Measurements from ENCODE around the gene PIBF1. TPM values are rescaled to one million over a fixed set of nuclear protein-coding genes. Genes with fewer than 3 reads are reported as not detected.

Gene PIBF1
- total and polyA plus RNA-seq, 10 of the 15 experiments (the other 5 are each of a cell fraction or from before 2014, with no cell fraction given) = 6.4 to 24.5 (median 11.1) TPM

DNA sequence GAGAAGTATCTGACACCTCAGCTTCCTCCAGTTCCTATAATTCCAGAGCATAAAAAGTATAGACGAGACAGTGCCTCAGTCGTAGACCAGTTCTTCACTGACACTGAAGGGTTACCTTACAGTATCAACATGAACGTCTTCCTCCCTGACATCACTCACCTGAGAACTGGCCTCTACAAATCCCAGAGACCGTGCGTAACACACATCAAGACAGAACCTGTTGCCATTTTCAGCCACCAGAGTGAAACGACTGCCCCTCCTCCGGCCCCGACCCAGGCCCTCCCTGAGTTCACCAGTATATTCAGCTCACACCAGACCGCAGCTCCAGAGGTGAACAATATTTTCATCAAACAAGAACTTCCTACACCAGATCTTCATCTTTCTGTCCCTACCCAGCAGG is 279.9 kb downstream of the PIBF1 start:
- RAD21 ChIA-PET (ENCODE audit: unreplicated experiment) = no interaction called here
- no peaks in the 10 kb centered on the region for H3K9me3 ChIP-seq (replicated peaks; ENCODE audit: control insufficient read depth, insufficient read depth, low read length)
- no peak for ATAC-seq
- H3K27me3 ChIP-seq (replicated peaks in 1 of 2; ENCODE audit: control insufficient read depth in 2 of 2, insufficient read depth in 2 of 2, low read length in 1 of 2) = peaks cover 0 to 4% of the 10 kb centered on the region in 2 experiments; a peak in 2 of 4 replicates
- no TSS peak for BruUV-seq (replicated peaks)
- 81% methylated on average over 9 of the region's 9 CpGs for WGBS (ENCODE audit: insufficient coverage, insufficient replicate concordance, low lambda C conversion rate, missing lambda C conversion rate)
- no peak overlapping the region for H2AFZ ChIP-seq (ENCODE audit: control insufficient read depth, low read depth, low read length)
- no peak for TF ChIP-seq DPF2 (IDR thresholded peaks at IDR 0.05)
- no peak for TF ChIP-seq KAT2A (conservative IDR thresholded peaks at IDR 0.05; ENCODE audit: control insufficient read depth, low read depth, low read length)
- no peak for TF ChIP-seq HDAC2 (IDR thresholded peaks at IDR 0.05)
- TF ChIP-seq ASH2L (IDR thresholded peaks at IDR 0.05; ENCODE audit: borderline replicate concordance, low read depth) = no peak
- TF ChIP-seq WRNIP1 (IDR thresholded peaks at IDR 0.05; ENCODE audit: borderline replicate concordance, low read depth, low read length) = no peak
- H4K20me1 ChIP-seq (ENCODE audit: control insufficient read depth, insufficient read depth) = no peaks in the 10 kb centered on the region
- no peaks in the 10 kb centered on the region for H3K79me2 ChIP-seq (ENCODE audit: control insufficient read depth, insufficient read depth, low read length)
- H3K27ac ChIP-seq (ENCODE audit: control insufficient read depth, insufficient read depth) = no peak overlapping the region
- SMC1A ChIA-PET (ENCODE audit: uncharacterized antibody, unreplicated experiment) = no interaction called here
- no peaks in the 10 kb centered on the region for H3K36me3 ChIP-seq (ENCODE audit: control insufficient read depth in 2 of 2, insufficient read depth in 2 of 2, low read length in 1 of 2)
- no peak overlapping the region for H3K4me2 ChIP-seq (ENCODE audit: control insufficient read depth, insufficient read depth)
- no peak for DNase-seq (ENCODE audit: low read depth, low spot score)
- H3K9ac ChIP-seq (ENCODE audit: control insufficient read depth, insufficient read depth, low read length) = no peak overlapping the region
- in situ Hi-C loops (cut with MboI) = no loop called here
- intact Hi-C loops (cut with micrococcal nuclease; ENCODE audit: unreplicated experiment) = no loop called here
- H3K4me3 ChIP-seq = no peak overlapping the region
- no peak for FAIRE-seq
- H3K4me1 ChIP-seq (ENCODE audit: control insufficient read depth, insufficient read depth, low read length) = peaks cover 3% of the 10 kb centered on the region; the same call in 1 of the 2 replicates
- POLR2A ChIA-PET = no interaction called here
- CTCF ChIA-PET = no interaction called here

DNA sequence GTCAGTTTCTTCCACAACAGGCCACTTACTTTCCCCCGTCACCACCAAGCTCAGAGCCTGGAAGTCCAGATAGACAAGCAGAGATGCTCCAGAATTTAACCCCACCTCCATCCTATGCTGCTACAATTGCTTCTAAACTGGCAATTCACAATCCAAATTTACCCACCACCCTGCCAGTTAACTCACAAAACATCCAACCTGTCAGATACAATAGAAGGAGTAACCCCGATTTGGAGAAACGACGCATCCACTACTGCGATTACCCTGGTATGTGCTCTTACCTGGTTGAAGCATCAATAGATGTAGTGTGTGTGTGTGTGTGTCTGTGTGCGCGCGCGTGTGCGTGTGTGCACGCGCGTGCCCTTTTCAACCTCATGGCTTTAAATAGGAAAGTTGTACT is 280.5 kb downstream of the PIBF1 start:
- ChIA-PET RAD21 (ENCODE audit: unreplicated experiment) (no interaction called here), CTCF (no interaction called here), POLR2A (no interaction called here), SMC1A (ENCODE audit: uncharacterized antibody, unreplicated experiment) (no interaction called here)
- intact Hi-C loops (cut with micrococcal nuclease; ENCODE audit: unreplicated experiment) = no loop called here
- DNase-seq (ENCODE audit: low read depth, low spot score) (no peak), ATAC-seq (no peak), FAIRE-seq (no peak)
- Histone ChIP-seq H4K20me1 (ENCODE audit: control insufficient read depth, insufficient read depth) (no peaks in the 10 kb centered on the region), H2AFZ (ENCODE audit: control insufficient read depth, low read depth, low read length) (no peak overlapping the region), H3K4me3 (no peak overlapping the region), H3K9ac (ENCODE audit: control insufficient read depth, insufficient read depth, low read length) (no peak overlapping the region), H3K4me1 (ENCODE audit: control insufficient read depth, insufficient read depth, low read length) (peaks cover 3% of the 10 kb centered on the region; the same call in 1 of the 2 replicates), H3K79me2 (ENCODE audit: control insufficient read depth, insufficient read depth, low read length) (no peaks in the 10 kb centered on the region), H3K27ac (ENCODE audit: control insufficient read depth, insufficient read depth) (no peak overlapping the region), H3K4me2 (ENCODE audit: control insufficient read depth, insufficient read depth) (no peak overlapping the region), H3K36me3 (ENCODE audit: control insufficient read depth in 2 of 2, insufficient read depth in 2 of 2, low read length in 1 of 2) (no peaks in the 10 kb centered on the region), H3K9me3 (replicated peaks; ENCODE audit: control insufficient read depth, insufficient read depth, low read length) (no peaks in the 10 kb centered on the region), H3K27me3 (replicated peaks in 1 of 2; ENCODE audit: control insufficient read depth in 2 of 2, insufficient read depth in 2 of 2, low read length in 1 of 2) (peaks cover 0 to 4% of the 10 kb centered on the region in 2 experiments; a peak in 2 of 4 replicates)
- no TSS peak for BruUV-seq (replicated peaks)
- in situ Hi-C loops (cut with MboI) = no loop called here
- WGBS (ENCODE audit: insufficient coverage, insufficient replicate concordance, low lambda C conversion rate, missing lambda C conversion rate) = 97% methylated on average over 13 of the region's 13 CpGs
- TF ChIP-seq STAT3 (IDR thresholded peaks at IDR 0.05; ENCODE audit: low read depth, low read length) = no peak
- TF ChIP-seq POLR2A (IDR thresholded peaks at IDR 0.05; ENCODE audit: low read depth, low read length) = no peak
- no peak for TF ChIP-seq RELA (IDR thresholded peaks at IDR 0.05; ENCODE audit: borderline replicate concordance, partially characterized antibody)
- no peak for TF ChIP-seq NKRF (conservative IDR thresholded peaks at IDR 0.05)
- TF ChIP-seq, protein P1, sequence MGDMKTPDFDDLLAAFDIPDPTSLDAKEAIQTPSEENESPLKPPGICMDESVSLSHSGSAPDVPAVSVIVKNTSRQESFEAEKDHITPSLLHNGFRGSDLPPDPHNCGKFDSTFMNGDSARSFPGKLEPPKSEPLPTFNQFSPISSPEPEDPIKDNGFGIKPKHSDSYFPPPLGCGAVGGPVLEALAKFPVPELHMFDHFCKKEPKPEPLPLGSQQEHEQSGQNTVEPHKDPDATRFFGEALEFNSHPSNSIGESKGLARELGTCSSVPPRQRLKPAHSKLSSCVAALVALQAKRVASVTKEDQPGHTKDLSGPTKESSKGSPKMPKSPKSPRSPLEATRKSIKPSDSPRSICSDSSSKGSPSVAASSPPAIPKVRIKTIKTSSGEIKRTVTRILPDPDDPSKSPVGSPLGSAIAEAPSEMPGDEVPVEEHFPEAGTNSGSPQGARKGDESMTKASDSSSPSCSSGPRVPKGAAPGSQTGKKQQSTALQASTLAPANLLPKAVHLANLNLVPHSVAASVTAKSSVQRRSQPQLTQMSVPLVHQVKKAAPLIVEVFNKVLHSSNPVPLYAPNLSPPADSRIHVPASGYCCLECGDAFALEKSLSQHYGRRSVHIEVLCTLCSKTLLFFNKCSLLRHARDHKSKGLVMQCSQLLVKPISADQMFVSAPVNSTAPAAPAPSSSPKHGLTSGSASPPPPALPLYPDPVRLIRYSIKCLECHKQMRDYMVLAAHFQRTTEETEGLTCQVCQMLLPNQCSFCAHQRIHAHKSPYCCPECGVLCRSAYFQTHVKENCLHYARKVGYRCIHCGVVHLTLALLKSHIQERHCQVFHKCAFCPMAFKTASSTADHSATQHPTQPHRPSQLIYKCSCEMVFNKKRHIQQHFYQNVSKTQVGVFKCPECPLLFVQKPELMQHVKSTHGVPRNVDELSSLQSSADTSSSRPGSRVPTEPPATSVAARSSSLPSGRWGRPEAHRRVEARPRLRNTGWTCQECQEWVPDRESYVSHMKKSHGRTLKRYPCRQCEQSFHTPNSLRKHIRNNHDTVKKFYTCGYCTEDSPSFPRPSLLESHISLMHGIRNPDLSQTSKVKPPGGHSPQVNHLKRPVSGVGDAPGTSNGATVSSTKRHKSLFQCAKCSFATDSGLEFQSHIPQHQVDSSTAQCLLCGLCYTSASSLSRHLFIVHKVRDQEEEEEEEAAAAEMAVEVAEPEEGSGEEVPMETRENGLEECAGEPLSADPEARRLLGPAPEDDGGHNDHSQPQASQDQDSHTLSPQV (IDR thresholded peaks at IDR 0.05) = no peak
- TF ChIP-seq KLF5 (IDR thresholded peaks at IDR 0.05; ENCODE audit: partially characterized antibody) = no peak
- no peak for TF ChIP-seq KDM1A (IDR thresholded peaks at IDR 0.05; ENCODE audit: borderline replicate concordance)
- TF ChIP-seq ZNF217 (IDR thresholded peaks at IDR 0.05) = no peak
- no peak for TF ChIP-seq ESRRA (IDR thresholded peaks at IDR 0.05; ENCODE audit: low read length)

Measured in GM12878 (cell line).